ENCODE data around the gene SYCE1. TPM values are rescaled to one million over a fixed set of nuclear protein-coding genes. Genes with fewer than 3 reads are reported as not detected.
A peak's percentile ranks its signal among the peaks of the same experiment; 100 is the strongest.
"Not testable (repeated sequence)": the region's sequence is repeated elsewhere in the genome, so short reads cannot be mapped to it uniquely, and the experiment has no call there.

The SYCE1 gene
- polyA plus RNA-seq, 1 donor from 2014 or later, result not detected

DNA sequence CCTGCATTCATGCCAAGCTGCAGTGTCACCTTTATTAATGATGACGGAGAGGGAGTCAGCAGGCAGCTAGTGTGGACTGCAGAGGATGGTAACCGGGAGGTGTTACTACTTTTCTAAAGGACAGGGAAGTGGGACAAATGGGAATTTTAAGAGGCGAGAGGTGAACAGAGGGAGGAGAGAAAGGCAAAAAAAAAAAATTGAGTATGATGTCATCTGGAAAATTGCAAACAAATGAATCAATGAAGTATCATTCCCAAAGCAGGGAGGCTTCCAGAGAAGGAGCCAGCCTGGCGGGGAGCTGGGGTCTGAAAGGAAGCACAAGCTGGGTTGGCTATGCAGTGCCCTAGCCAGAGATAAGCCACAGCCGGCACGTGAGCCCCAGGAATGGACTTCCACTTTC is 48.3 kb upstream of the SYCE1 start:
- Histone ChIP-seq H3K9me3 (ENCODE audit: low read length) (peaks cover 17% of the 10 kb centered on the region), H3K27me3 (ENCODE audit: insufficient read depth, low read depth, low read length) (no peaks in the 10 kb centered on the region), H3K9ac (ENCODE audit: low read length) (no peak overlapping the region)

GRCh38 chr10:133611079-133611478 is 45.7 kb upstream of the SYCE1 start:
- Histone ChIP-seq H3K4me2 (ENCODE audit: low read length) (no peak overlapping the region), H2AFZ (ENCODE audit: low read depth, low read length) (no peak overlapping the region), H3K36me3 (ENCODE audit: insufficient read depth, low read length) (no peaks in the 10 kb centered on the region), H3K4me3 (ENCODE audit: low read length) (no peak overlapping the region), H3K9me3 (ENCODE audit: low read length) (peaks cover 3% of the 10 kb centered on the region), H3K9me2 (ENCODE audit: insufficient read depth, low read length) (no peaks in the 10 kb centered on the region), H3K27ac (ENCODE audit: low read length) (no peak overlapping the region), H4K20me1 (ENCODE audit: insufficient read depth) (no peaks in the 10 kb centered on the region), H3F3A (ENCODE audit: insufficient read depth, low read length, poor library complexity, severe bottlenecking) (no peaks in the 10 kb centered on the region), H3K79me2 (replicated peaks; ENCODE audit: insufficient read depth, low read length) (no peaks in the 10 kb centered on the region), H3K27me3 (ENCODE audit: insufficient read depth, low read depth, low read length) (no peaks in the 10 kb centered on the region), H3K9ac (ENCODE audit: low read length) (no peak overlapping the region)
- TF ChIP-seq EZH2 (IDR thresholded peaks at IDR 0.05; ENCODE audit: borderline replicate concordance, insufficient read depth, low read length, poor library complexity, severe bottlenecking), result no peak
- no peak for TF ChIP-seq SMC3 (conservative IDR thresholded peaks at IDR 0.05; ENCODE audit: poor library complexity)
- TF ChIP-seq EP300 (conservative IDR thresholded peaks at IDR 0.05; ENCODE audit: poor library complexity, severe bottlenecking), result no peak
- no peak for TF ChIP-seq MXI1 (conservative IDR thresholded peaks at IDR 0.05; ENCODE audit: poor library complexity, severe bottlenecking)
- TF ChIP-seq TAF1 (IDR thresholded peaks at IDR 0.05; ENCODE audit: low read depth), result no peak
- TF ChIP-seq REST (IDR thresholded peaks at IDR 0.05; ENCODE audit: borderline replicate concordance), result no peak
- TF ChIP-seq POLR2AphosphoS5 (IDR thresholded peaks at IDR 0.05), result no peak
- TF ChIP-seq CTCF (IDR thresholded peaks at IDR 0.05; ENCODE audit: poor library complexity, severe bottlenecking), result no peak
- TF ChIP-seq RAD21 (conservative IDR thresholded peaks at IDR 0.05), result no peak

More for the DNA sequence above, 48.3 kb upstream of the SYCE1 start:
- no peak overlapping the region for H3K4me2 ChIP-seq (ENCODE audit: low read length)
- H3K9me2 ChIP-seq (ENCODE audit: insufficient read depth, low read length), result no peaks in the 10 kb centered on the region
- H3K27ac ChIP-seq (ENCODE audit: low read length), result no peak overlapping the region
- no peak for TF ChIP-seq TAF1 (IDR thresholded peaks at IDR 0.05; ENCODE audit: low read depth)
- no peaks in the 10 kb centered on the region for H3F3A ChIP-seq (ENCODE audit: insufficient read depth, low read length, poor library complexity, severe bottlenecking)
- H3K36me3 ChIP-seq (ENCODE audit: insufficient read depth, low read length), result no peaks in the 10 kb centered on the region
- no peak overlapping the region for H3K4me3 ChIP-seq (ENCODE audit: low read length)
- no peaks in the 10 kb centered on the region for H3K79me2 ChIP-seq (replicated peaks; ENCODE audit: insufficient read depth, low read length)
- H2AFZ ChIP-seq (ENCODE audit: low read depth, low read length), result no peak overlapping the region
- H4K20me1 ChIP-seq (ENCODE audit: insufficient read depth), result no peaks in the 10 kb centered on the region

GRCh38 chr10:133608855-133609254 is 43.5 kb upstream of the SYCE1 start:
- no peaks in the 10 kb centered on the region for H4K20me1 ChIP-seq (ENCODE audit: insufficient read depth)
- no peaks in the 10 kb centered on the region for H3K27me3 ChIP-seq (ENCODE audit: insufficient read depth, low read depth, low read length)
- H2AFZ ChIP-seq (ENCODE audit: low read depth, low read length), result no peak overlapping the region
- H3F3A ChIP-seq (ENCODE audit: insufficient read depth, low read length, poor library complexity, severe bottlenecking), result no peaks in the 10 kb centered on the region
- TF ChIP-seq POLR2AphosphoS5 (IDR thresholded peaks at IDR 0.05) (no peak), MXI1 (conservative IDR thresholded peaks at IDR 0.05; ENCODE audit: poor library complexity, severe bottlenecking) (no peak), CTCF (IDR thresholded peaks at IDR 0.05; ENCODE audit: poor library complexity, severe bottlenecking) (peak; percentile 68), SMC3 (conservative IDR thresholded peaks at IDR 0.05; ENCODE audit: poor library complexity) (peak; percentile 71), RAD21 (conservative IDR thresholded peaks at IDR 0.05) (peak; percentile 64)
- no peak overlapping the region for H3K27ac ChIP-seq (ENCODE audit: low read length)
- H3K4me2 ChIP-seq (ENCODE audit: low read length), result no peak overlapping the region
- H3K36me3 ChIP-seq (ENCODE audit: insufficient read depth, low read length), result no peaks in the 10 kb centered on the region
- no peak overlapping the region for H3K4me3 ChIP-seq (ENCODE audit: low read length)
- H3K9me3 ChIP-seq (ENCODE audit: low read length), result no peaks in the 10 kb centered on the region
- no peaks in the 10 kb centered on the region for H3K9me2 ChIP-seq (ENCODE audit: insufficient read depth, low read length)
- no peak overlapping the region for H3K9ac ChIP-seq (ENCODE audit: low read length)
- no peaks in the 10 kb centered on the region for H3K79me2 ChIP-seq (replicated peaks; ENCODE audit: insufficient read depth, low read length)

- H3K9me3 ChIP-seq (ENCODE audit: low read length); H3K27me3 ChIP-seq (ENCODE audit: insufficient read depth, low read depth, low read length): not testable (repeated sequence)
These were observed 38.1 kb upstream of the SYCE1 start for GRCh38 chr10:133603434-133603833.

More at GRCh38 chr10:133603434-133603833, 38.1 kb upstream of the SYCE1 start:
- H3K9me2 ChIP-seq (ENCODE audit: insufficient read depth, low read length); H2AFZ ChIP-seq (ENCODE audit: low read depth, low read length); H3K79me2 ChIP-seq (replicated peaks; ENCODE audit: insufficient read depth, low read length); H3K4me3 ChIP-seq (ENCODE audit: low read length); H3K4me2 ChIP-seq (ENCODE audit: low read length); H3K36me3 ChIP-seq (ENCODE audit: insufficient read depth, low read length); H3K9ac ChIP-seq (ENCODE audit: low read length); H3K27ac ChIP-seq (ENCODE audit: low read length); H3F3A ChIP-seq (ENCODE audit: insufficient read depth, low read length, poor library complexity, severe bottlenecking); H4K20me1 ChIP-seq (ENCODE audit: insufficient read depth): not testable (repeated sequence)

Measured in neural cell (in vitro differentiated cells).